Activated naive CD4-positive, alpha-beta T cell treated with anti-CD3 and anti-CD28 coated beads, Interleukin-2, amount 50 U/mL, for 24 hours (primary cell): ENCODE data around the gene NAB2.
"Not testable (repeated sequence)": the region's sequence is repeated elsewhere in the genome, so short reads cannot be mapped to it uniquely, and the experiment has no call there.

Source experiments
- H3K27ac Mint-ChIP-seq: one replicate; pipeline ENCODE4 v1.8.0; 2021; ENCODE audit warnings: mild to moderate bottlenecking, mixed read lengths
- H3K27me3 Mint-ChIP-seq: one replicate; pipeline ENCODE4 v1.8.0; 2021; ENCODE audit warnings: mixed read lengths
- H3K36me3 Mint-ChIP-seq: one replicate; pipeline ENCODE4 v1.8.0; 2021; ENCODE audit warnings: mixed read lengths
- H3K4me1 Mint-ChIP-seq: one replicate; pipeline ENCODE4 v1.8.0; 2021; ENCODE audit warnings: mixed read lengths
- H3K4me3 Mint-ChIP-seq: one replicate; pipeline ENCODE4 v1.8.0; 2021; ENCODE audit warnings: mild to moderate bottlenecking, mixed read lengths
- H3K9me3 Mint-ChIP-seq: one replicate; pipeline ENCODE4 v1.8.0; 2021; ENCODE audit warnings: mixed read lengths

NAB2 gene, protein sequence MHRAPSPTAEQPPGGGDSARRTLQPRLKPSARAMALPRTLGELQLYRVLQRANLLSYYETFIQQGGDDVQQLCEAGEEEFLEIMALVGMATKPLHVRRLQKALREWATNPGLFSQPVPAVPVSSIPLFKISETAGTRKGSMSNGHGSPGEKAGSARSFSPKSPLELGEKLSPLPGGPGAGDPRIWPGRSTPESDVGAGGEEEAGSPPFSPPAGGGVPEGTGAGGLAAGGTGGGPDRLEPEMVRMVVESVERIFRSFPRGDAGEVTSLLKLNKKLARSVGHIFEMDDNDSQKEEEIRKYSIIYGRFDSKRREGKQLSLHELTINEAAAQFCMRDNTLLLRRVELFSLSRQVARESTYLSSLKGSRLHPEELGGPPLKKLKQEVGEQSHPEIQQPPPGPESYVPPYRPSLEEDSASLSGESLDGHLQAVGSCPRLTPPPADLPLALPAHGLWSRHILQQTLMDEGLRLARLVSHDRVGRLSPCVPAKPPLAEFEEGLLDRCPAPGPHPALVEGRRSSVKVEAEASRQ

GRCh38 chr12:57088354-57089270 lies at the start of gene NAB2:
Gene NAB2, plus strand, starts transcription at chr12:57089114. Its CDS starts 158 bp downstream, at chr12:57089272.
- Mint-ChIP-seq H3K27me3 (no peaks in the 10 kb centered on the region), H3K4me1 (peaks cover 71% of the 10 kb centered on the region), H3K9me3 (no peaks in the 10 kb centered on the region), H3K4me3 (peak within 1 kb of the TSS; percentile 96), H3K36me3 (peaks cover 7% of the 10 kb centered on the region), H3K27ac (peak within 1 kb of the TSS; percentile 96)

DNA sequence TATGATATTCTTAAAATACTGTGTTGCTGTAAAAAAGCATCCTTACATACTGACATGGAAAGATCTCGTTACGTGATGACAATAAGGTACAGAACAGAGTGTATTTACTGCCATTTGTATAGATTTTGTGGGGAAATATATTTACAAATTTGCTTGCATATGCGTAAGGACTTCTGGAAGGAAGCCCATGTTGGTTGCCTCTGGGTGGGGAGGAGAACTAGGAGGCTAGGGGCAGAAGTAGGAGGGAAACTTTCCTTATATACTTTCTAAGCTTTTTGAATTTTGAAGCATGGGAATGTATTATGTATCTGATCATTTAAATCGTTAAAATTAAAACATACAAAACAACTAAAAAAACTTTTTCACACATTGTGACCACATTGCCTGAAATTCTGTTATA lies 48.7 kb upstream of the NAB2 start:
- Mint-ChIP-seq H3K4me3 (no peak overlapping the region), H3K9me3 (no peaks in the 10 kb centered on the region), H3K36me3 (no peaks in the 10 kb centered on the region), H3K27me3 (no peaks in the 10 kb centered on the region), H3K27ac (no peak overlapping the region), H3K4me1 (peaks cover 9% of the 10 kb centered on the region)

DNA sequence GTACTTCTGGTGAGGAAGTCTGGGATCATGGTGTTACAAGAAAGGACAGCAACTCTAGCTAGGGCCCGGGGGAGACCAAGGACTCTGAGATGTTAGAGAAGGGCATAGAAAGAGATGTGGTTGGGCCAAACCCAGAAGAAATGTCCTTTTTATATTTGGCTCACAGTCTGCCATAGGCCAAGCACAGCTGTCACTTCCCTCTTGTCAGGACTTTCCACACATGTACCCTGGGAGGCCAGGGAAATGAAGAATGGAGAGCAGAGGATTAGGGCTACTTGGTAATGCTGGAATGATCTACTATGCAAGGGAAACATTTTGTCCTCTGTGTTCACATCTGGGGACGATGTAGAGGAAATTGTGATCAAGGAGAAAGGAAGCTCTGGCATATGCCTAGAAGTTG lies 48.2 kb upstream of the NAB2 start:
- Mint-ChIP-seq H3K4me3 (no peak overlapping the region), H3K4me1 (peaks cover 12% of the 10 kb centered on the region), H3K27me3 (no peaks in the 10 kb centered on the region), H3K36me3 (no peaks in the 10 kb centered on the region), H3K9me3 (no peaks in the 10 kb centered on the region), H3K27ac (no peak overlapping the region)

DNA sequence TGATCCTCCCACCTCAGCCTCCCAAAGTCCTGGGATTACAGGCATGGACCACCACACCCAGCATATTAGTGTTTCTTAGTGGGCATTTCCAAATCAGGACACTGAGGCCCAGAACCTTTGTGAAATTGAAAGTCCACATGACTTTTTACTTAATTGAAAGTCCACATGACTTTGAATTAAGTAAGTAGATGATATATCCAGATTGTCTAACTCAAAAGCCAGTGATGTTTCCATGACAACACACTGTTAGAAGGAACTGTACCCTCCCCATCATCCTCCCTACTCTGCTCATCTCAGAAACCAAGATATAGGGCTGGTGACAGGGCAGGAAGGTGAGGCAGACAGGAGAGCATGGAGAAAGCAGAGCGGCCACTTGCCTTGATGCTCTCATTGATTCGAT lies 46.2 kb upstream of the NAB2 start:
- Mint-ChIP-seq H3K36me3 (no peaks in the 10 kb centered on the region), H3K4me3 (no peak overlapping the region), H3K4me1 (peaks cover 31% of the 10 kb centered on the region), H3K27me3 (no peaks in the 10 kb centered on the region), H3K9me3 (no peaks in the 10 kb centered on the region), H3K27ac (no peak overlapping the region)

- Mint-ChIP-seq H3K9me3 (no peaks in the 10 kb centered on the region), H3K27me3 (no peaks in the 10 kb centered on the region), H3K27ac (no peak overlapping the region), H3K4me1 (peaks cover 31% of the 10 kb centered on the region), H3K4me3 (no peak overlapping the region), H3K36me3 (no peaks in the 10 kb centered on the region)
These were observed 44.4 kb upstream of the NAB2 start for GRCh38 chr12:57044468-57044867.

GRCh38 chr12:57044889-57045288 lies 44.0 kb upstream of the NAB2 start:
- H3K4me3 Mint-ChIP-seq = no peak overlapping the region
- H3K27me3 Mint-ChIP-seq = no peaks in the 10 kb centered on the region
- H3K9me3 Mint-ChIP-seq = no peaks in the 10 kb centered on the region
- no peaks in the 10 kb centered on the region for H3K36me3 Mint-ChIP-seq
- no peak overlapping the region for H3K27ac Mint-ChIP-seq
- peaks cover 28% of the 10 kb centered on the region for H3K4me1 Mint-ChIP-seq

GRCh38 chr12:57046086-57046791 lies 42.7 kb upstream of the NAB2 start:
- Mint-ChIP-seq H3K27me3 (no peaks in the 10 kb centered on the region), H3K27ac (no peak overlapping the region), H3K36me3 (no peaks in the 10 kb centered on the region), H3K4me1 (peaks cover 28% of the 10 kb centered on the region), H3K4me3 (no peak overlapping the region), H3K9me3 (no peaks in the 10 kb centered on the region)

GRCh38 chr12:57046947-57047890 lies 41.7 kb upstream of the NAB2 start:
- peak overlapping the region; percentile 36 for H3K27ac Mint-ChIP-seq
- H3K4me1 Mint-ChIP-seq = peaks cover 28% of the 10 kb centered on the region
- no peaks in the 10 kb centered on the region for H3K36me3 Mint-ChIP-seq
- H3K9me3 Mint-ChIP-seq = no peaks in the 10 kb centered on the region
- no peak overlapping the region for H3K4me3 Mint-ChIP-seq
- H3K27me3 Mint-ChIP-seq = no peaks in the 10 kb centered on the region

GRCh38 chr12:57047981-57048380 lies 40.9 kb upstream of the NAB2 start:
- Mint-ChIP-seq H3K27ac (no peak overlapping the region), H3K4me3 (no peak overlapping the region), H3K36me3 (no peaks in the 10 kb centered on the region), H3K27me3 (no peaks in the 10 kb centered on the region), H3K9me3 (no peaks in the 10 kb centered on the region), H3K4me1 (peaks cover 28% of the 10 kb centered on the region)

GRCh38 chr12:57048423-57049118 lies 40.3 kb upstream of the NAB2 start:
- Mint-ChIP-seq H3K27ac (no peak overlapping the region), H3K4me3 (no peak overlapping the region), H3K27me3 (no peaks in the 10 kb centered on the region), H3K9me3 (no peaks in the 10 kb centered on the region), H3K36me3 (no peaks in the 10 kb centered on the region), H3K4me1 (peaks cover 28% of the 10 kb centered on the region)

DNA sequence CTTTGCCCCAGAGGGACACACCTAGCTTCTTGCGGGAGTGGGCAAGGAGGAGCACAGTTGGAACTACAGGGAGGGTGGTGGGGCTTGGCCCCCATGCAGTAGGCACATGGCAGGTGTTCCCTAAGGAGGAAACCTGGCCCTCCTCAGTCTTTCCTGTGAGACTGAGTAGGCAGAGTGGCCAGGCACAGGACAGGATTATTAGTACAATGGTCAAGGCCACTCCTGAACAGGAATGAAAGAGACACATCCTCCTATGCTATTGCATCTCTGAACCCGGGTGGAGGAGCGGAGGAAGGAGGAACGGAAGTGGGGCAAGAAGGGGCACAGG lies 39.8 kb upstream of the NAB2 start:
- no peaks in the 10 kb centered on the region for H3K9me3 Mint-ChIP-seq
- H3K27me3 Mint-ChIP-seq = no peaks in the 10 kb centered on the region
- peaks cover 28% of the 10 kb centered on the region for H3K4me1 Mint-ChIP-seq
- no peaks in the 10 kb centered on the region for H3K36me3 Mint-ChIP-seq
- no peak overlapping the region for H3K27ac Mint-ChIP-seq
- H3K4me3 Mint-ChIP-seq = no peak overlapping the region

DNA sequence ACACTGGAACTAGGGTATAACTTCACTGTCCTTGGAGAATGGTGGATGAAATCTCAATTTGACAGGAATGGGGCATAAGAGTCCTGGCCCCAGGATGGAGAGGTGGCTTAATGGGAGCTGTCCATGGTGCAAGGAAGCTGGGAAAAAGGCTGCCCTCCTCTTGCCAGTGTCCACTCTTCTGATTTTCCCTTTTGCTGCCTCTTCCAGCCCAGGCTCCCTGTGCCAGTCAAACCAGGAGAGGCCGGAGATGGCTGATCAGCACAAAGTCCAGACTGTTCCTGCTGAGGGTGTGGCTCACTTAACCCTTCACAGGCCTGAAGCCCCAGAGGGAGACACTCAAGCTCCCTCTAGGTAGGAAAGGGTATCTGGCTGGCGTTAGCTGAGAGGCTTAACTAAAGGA lies 39.0 kb upstream of the NAB2 start, which contains the start of gene MYO1A:
MYO1A (minus strand) TSS at position 240 of the 400 bp plus-strand sequence. CDS start 1,806 bp downstream, outside the sequence.
- Mint-ChIP-seq H3K4me3 (no peak within 1 kb of the TSS), H3K27me3 (no peaks in the 10 kb centered on the region), H3K27ac (no peak within 1 kb of the TSS), H3K36me3 (no peaks in the 10 kb centered on the region), H3K9me3 (no peaks in the 10 kb centered on the region), H3K4me1 (peaks cover 28% of the 10 kb centered on the region)

- Mint-ChIP-seq H3K4me3 (no peak overlapping the region), H3K9me3 (no peaks in the 10 kb centered on the region), H3K27ac (no peak overlapping the region), H3K4me1 (peaks cover 26% of the 10 kb centered on the region), H3K27me3 (no peaks in the 10 kb centered on the region), H3K36me3 (no peaks in the 10 kb centered on the region)
These were observed 37.9 kb upstream of the NAB2 start for GRCh38 chr12:57051011-57051410.

DNA sequence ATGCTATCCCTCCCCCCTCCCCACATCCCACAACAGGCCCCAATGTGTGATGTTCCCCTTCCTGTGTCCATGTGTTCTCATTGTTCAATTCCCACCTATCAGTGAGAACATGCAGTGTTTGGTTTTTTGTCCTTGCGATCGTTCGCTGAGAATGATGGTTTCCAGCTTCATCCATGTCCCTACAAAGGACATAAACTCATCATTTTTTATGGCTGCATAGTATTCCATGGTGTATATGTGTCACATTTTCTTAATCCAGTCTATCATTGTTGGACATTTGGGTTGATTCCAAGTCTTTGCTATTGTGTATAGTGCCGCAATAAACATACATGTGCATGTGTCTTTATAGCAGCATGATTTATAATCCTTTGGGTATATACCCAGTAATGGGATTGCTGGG lies 35.8 kb upstream of the NAB2 start:
- peak overlapping the region; percentile 41 for H3K27ac Mint-ChIP-seq
- not testable (repeated sequence) for H3K9me3 Mint-ChIP-seq, H3K4me1 Mint-ChIP-seq, H3K36me3 Mint-ChIP-seq, H3K27me3 Mint-ChIP-seq, H3K4me3 Mint-ChIP-seq
